GM19023 (cell line): ENCODE results near the gene CLDN3.
"Not testable (repeated sequence)": the region's sequence is repeated elsewhere in the genome, so short reads cannot be mapped to it uniquely, and the experiment has no call there.

ENCODE experiments used
- ATAC-seq: cut with Tn5 transposase; IDR thresholded peaks from one replicate; pipeline ENCODE4 v1.9.1; 2021; ENCODE audit warnings: mild to moderate bottlenecking, moderate library complexity; ENCODE audit not compliant: unreplicated experiment

CLDN3 gene

DNA sequence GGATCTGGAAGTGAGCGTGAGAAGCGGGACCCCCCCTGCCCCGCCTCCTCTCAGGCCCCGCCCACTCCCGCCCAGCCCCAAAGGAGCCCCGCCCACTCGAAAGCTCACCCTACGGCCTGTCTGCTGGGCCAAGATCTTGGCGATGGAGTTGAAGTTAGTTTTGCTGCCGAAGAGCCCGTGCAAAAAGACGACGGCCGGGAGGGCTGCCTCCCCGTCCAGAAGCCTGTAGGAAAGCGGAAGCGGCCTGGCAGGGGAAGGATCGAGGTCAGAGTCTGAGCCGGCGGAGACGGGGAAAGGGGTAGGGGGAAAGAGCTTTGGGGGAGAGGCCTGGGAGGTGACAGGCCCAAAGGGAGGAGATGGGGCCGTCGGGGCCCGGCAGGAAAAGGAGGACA lies 31.9 kb downstream of the CLDN3 start:
- peak; percentile 12 for ATAC-seq

DNA sequence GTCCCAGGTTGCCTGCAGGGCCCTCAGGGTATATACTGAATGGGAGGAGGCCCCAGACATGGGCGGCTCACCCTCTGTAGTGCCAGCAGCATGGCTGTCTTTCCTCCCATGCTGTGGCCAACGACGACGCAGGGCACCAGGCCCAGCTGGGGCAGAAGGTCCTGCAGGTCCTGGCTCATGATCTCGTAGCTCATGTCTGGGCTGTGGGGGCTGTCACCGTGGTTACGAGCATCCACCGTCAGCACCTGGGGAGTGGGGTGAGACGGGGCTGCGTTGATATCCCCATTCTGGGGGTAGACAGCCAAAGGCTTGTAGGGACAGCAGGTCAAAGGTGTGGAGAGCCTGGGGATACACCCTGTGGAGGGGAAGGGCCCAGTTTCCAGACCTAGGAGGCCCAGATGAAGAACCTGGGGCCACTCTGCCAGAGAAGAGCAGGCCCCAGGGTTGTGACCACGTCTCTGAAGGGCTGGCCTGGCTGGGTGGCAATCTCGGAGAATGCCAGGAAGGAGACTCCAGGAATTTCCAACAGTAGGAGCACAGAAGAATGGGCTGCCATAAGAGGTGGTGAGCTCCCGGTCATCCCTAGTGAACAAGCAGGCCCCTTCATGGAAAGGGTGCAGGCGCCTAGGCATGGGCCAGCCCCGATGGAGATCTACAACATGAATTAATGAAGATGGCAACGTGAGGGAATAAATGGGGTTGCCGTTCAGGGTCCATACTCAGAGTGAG lies 32.4 kb downstream of the CLDN3 start:
- ATAC-seq, result no peak

DNA sequence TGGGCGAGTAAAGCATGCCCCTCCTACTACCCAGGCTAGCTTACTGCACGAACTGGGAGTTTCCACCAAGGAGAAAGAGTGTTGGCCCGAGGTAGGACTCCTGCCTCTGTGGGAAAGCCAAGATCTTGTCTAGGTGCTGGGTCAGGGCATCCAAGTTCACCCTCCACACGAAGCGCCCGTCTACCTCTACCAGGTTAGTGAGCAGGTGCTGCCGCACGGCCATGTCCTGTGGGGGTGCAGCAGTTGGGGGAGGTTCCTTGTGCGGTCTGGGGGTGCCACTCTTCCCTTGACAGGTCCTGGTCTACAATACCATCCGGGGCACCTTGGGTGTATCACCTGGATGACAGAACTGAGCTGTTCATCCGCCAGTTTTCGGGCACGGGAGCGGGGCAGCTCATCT lies 33.2 kb downstream of the CLDN3 start:
- ATAC-seq, result no peak

DNA sequence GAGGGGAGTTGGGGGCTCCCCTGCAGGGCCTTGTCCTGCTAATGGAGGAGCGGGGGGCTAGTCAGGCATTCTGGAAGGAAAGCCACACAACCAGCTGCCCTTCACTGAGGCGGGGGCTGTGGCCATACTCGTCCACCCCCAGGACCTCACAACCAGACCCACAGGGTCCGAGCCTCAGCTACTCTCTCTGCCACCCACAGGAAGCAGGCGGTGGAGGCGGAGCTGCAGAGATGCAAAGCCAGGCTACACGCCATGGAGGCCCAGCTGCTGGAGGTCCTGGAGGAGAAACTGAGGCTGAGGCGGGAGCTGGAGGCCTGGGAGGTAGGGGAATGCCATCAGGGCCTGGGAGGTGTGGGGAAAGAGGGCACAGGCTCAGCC lies 34.6 kb downstream of the CLDN3 start:
- no peak for ATAC-seq

DNA sequence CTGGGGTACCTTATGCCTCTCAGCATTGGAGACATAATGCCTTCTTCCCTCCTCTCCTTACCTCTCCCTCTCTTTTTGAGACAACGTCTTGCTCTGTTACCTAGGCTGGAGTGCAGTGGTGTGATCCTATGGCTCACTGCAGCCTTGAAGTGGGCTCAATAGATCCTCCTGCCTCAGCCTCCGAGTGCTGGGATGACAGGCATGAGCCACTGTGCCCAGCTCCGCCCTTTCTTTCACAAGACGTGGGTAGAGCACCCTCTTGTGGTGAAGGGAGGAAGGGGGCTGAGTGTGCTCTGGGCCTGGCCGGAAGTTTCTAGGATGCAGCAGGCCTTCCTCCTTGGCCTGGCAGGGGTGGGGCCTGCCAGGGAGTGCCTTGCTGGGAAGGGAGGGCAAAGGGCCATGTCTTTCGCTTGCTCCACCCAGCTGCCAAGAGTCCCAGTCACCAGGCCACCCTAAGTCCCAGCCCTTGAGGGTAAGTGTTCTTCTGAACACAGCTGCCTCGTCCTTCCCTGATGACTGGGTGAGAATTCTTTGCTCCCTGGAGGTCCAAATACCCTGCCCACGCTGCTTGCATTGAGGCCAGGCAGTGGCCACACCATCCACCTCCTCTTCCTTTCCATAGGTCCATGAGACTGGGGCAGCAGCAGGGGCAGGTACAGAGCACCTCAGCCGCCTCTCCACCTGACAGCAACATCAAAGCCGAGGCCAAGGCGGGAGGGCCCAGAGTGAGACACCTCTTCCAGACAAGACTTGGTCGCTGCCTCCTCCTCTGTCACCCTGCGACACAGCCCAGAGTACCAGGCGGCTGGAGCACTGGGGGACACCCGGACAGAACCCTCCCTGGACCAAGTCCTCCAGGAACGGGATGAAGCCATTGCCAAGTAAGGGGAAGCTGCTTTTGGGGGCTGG lies 35.2 kb downstream of the CLDN3 start:
- ATAC-seq, result peak; percentile 49

DNA sequence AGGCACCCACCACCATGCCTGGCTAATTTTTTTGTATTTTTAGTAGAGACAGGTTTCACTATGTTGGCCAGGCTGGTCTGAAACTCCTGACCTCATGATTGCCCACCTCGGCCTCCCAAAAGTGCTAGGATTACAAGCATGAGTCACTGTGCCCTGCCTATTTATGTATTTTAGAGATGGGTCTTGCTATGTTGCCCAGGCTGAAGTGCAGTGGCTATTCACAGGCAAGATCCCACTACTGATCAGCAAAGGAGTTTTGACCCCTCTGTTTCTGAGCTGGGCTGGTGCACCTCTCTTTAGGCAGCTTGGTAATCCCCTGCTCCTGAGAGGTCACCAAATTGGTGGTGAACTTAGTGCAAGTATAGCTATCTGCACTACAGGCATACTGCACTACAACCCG lies 37.7 kb downstream of the CLDN3 start:
- ATAC-seq, result no peak

DNA sequence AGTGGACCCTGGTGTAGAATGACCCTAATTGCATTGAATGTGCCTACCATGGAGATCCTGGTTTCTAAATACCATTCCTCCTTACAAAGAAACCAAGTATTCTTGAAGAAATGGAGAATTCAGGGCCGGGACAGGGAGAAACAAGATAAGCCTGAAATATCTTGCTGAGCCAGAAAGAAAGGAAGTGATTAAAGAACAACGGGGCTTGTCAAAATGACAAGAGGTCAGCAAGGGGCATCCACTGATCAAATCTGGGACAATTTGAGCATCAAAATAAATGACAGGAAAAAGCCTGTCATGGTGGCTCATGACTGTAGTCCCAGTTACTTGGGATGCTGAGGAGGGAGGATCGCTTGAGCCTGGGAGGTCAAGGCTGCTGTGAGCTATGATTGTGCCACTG lies 39.6 kb downstream of the CLDN3 start:
- ATAC-seq, result no peak

DNA sequence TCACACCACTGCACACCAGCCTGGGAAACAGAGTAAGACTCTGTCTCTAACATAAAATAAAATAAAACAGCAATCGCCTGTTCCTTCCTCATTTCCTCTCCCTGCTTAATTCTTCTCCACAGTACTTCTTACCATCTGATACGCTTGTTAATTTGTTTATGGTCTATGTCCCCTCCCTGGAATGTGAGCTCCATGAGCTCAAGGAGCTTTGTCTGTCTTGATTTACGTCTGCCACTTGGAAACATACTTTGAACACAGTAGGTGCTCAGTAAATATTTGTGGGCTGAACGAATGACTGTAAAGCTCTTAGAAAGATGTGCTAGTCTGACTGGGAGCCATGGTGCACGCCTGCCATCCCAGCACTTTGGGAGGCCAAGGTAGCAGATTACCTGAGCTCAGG lies 41.5 kb downstream of the CLDN3 start:
- no peak for ATAC-seq

DNA sequence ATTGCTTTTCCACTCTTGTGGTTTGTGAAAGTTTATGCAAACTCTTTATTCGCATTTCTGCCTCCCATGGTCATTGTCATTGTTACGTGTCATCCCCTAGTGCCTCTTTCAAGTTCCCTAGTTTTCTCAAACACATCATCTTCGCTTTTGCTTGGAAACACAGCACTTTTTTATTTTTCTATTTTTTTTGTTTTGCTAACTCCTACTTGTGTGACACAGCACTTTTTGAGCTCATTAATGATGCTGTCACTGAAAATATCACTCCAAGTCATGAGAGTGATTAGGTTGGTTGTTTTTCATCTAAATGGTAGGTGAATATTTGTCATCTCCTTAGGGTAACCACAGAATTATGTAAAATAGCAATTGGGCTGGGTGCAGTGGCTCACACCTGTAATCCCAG lies 42.1 kb downstream of the CLDN3 start:
- no peak for ATAC-seq

DNA sequence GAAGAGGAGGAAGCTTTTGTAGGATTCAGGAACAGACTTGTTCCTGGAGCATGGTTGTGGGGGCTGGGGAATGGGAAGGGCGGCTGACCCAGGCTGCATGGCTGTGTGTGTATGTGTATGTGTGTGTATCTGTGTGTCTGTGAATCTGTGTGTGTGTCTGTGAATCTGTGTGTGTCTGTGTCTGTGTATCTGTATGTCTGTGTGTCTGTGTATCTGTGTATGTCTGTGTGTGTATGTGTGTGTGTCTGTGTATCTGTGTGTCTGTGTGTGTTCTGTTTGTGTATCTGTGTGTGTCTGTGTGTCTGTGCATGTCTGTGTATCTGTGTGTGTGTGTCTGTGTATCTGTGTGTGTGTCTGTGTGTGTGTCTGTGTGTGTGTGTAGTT lies 44.0 kb downstream of the CLDN3 start:
- ATAC-seq, result peak; percentile 30

DNA sequence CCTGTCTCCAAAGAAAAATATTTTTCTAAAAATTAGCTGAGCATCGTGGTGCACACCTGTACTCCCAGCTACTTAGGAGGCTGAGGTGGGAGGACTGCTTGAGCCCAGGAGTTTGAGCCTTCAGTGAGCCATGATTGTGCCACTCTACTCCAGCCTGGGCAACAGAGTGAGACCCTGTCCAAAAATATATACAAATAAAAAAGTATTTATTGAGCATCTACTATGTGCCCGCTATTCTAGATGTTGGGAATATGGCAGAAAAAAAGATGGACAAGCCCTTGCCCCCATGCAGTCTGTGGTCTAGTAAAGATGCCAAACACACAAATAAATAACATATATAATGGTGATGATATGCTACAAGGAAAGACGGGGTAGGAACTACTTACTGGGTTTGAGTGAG lies 46.3 kb downstream of the CLDN3 start:
- ATAC-seq, result no peak

DNA sequence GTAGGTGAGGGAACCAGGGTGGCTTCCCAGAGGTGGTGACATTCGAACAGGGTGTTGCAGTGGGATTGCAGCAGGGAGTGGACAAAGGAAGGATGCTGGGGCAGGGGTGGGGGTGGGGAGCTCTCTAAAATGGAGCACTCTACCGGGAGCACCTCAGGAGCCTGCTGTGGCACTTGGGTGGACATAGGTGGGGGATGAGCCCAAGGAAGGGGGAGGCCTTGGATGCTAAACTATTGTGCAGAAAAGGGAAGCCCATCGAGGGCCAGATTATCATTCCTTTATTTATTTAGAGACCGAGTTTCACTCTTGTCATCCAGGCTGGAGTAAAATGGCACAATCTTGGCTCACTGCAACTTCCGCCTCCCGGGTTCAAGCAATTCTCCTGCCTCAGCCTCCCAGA lies 47.3 kb downstream of the CLDN3 start:
- ATAC-seq, result no peak

DNA sequence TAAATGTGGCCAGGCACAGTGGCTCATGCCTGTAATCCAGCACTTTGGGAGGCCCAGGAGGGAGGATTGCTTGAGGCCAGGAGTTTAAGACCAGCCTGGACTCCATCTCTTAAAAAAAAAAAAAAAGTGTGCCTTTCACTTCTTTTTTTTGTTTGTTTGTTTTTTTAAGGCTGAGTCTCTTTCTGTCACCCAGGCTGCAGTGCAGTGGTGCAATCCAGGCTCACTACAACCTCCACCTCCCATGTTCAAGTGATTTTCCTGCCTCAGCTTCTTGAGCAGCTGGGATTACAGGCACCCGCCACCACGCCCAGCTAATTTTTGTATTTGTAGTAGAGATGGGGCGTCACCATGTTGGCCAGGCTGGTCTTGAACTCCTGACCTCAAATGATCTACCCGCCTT lies 47.9 kb downstream of the CLDN3 start:
- ATAC-seq, result not testable (repeated sequence)

DNA sequence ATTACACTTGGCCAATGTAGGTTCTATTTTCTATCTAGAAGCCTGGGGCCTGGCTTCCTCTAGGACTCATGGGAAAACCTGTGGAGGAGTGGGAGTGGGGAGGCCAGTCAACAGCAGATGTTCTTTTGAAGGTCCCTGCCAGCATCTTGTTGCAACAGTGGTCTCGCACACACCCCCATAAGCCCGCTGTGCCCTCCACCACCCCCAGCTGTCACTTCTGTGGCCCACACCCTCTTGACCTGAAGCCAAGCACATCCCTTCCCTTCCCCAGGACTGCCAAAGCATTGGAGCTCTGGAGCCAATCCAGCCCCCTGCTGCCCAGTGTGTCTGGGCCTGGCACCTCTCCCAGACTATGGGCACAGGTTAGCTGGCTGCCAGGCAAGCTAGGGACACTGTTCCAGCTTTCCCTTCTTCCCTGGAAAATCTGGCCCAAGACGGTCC lies 48.7 kb downstream of the CLDN3 start:
- ATAC-seq, result no peak

DNA sequence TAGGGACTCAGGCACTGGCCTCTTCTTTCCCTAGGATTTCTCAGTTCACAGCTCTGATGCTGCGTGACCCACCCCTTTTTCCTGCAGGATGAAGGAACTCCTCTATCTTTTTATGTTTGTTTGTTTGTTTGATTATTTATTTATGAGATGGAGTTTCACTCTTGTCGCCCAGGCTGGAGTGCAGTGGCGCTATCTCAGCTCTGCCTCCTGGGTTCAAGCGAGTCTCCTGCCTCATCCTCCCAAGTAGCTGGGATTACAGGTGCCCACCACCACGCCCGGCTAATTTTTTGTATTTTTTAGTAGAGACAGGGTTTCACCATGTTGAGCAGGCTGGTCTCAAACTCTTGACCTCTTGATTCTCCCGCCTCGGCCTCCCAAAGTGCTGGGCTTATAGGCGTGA lies 49.6 kb downstream of the CLDN3 start:
- not testable (repeated sequence) for ATAC-seq

DNA sequence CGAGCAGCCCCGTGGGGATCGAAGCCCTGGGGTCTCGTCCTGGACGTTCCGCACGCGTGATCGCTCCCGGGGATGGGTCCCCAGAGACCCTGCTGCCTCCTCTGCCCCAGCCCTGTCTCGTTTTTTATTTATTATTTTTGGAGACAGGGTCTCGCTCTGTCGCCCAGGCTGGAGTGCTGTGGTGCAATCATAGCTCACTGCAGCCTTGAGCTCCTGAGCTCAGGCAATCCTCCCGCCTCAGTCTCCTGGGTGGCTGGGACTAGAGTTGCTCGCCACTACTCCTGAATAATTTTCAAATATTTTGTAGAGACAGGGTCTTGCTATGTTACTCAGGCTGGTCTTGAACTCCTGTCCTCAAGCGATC lies 50.3 kb downstream of the CLDN3 start:
- ATAC-seq, result peak; percentile 14
